HG02885 (cell line): Measurements from ENCODE around the gene PDK4.

Experiments used
- ATAC-seq: cut with Tn5 transposase; IDR thresholded peaks from one replicate; pipeline ENCODE4 v1.9.1; 2021; ENCODE audit warnings: mild to moderate bottlenecking; ENCODE audit not compliant: unreplicated experiment, poor library complexity

Gene PDK4

GRCh38 chr7:95596198-95597063 lies at the start of gene PDK4:
PDK4 (minus strand) TSS chr7:95596516; CDS start chr7:95596293, 223 bp downstream.
- no peak for ATAC-seq

- ATAC-seq = no peak
Measured at GRCh38 chr7:95642173-95642572, 45.9 kb upstream of the PDK4 start.

GRCh38 chr7:95636140-95636940 lies 40.0 kb upstream of the PDK4 start:
- ATAC-seq = no peak

- ATAC-seq = no peak
Measured at GRCh38 chr7:95632609-95633008, 36.3 kb upstream of the PDK4 start.

GRCh38 chr7:95631527-95631926 lies 35.2 kb upstream of the PDK4 start:
- no peak for ATAC-seq

- ATAC-seq = no peak
Measured at GRCh38 chr7:95630702-95631458, 34.6 kb upstream of the PDK4 start.

GRCh38 chr7:95628831-95629439 lies 32.6 kb upstream of the PDK4 start:
- ATAC-seq = no peak

GRCh38 chr7:95623788-95624187 lies 27.5 kb upstream of the PDK4 start:
- no peak for ATAC-seq

- no peak for ATAC-seq
Measured at GRCh38 chr7:95622859-95623258, 26.5 kb upstream of the PDK4 start.

- ATAC-seq = no peak
Measured at GRCh38 chr7:95622001-95622549, 25.8 kb upstream of the PDK4 start.

GRCh38 chr7:95621404-95621803 lies 25.1 kb upstream of the PDK4 start:
- ATAC-seq = no peak

GRCh38 chr7:95620631-95621030 lies 24.3 kb upstream of the PDK4 start:
- ATAC-seq = no peak

- ATAC-seq = no peak
Measured at GRCh38 chr7:95619921-95620320, 23.6 kb upstream of the PDK4 start.

- ATAC-seq = no peak
Measured at GRCh38 chr7:95619517-95619916, 23.2 kb upstream of the PDK4 start.

GRCh38 chr7:95614442-95614940 lies 18.2 kb upstream of the PDK4 start:
- no peak for ATAC-seq

- ATAC-seq = no peak
Measured at GRCh38 chr7:95611224-95611623, 14.9 kb upstream of the PDK4 start.

- no peak for ATAC-seq
Measured at GRCh38 chr7:95609277-95609971, 13.1 kb upstream of the PDK4 start.

- ATAC-seq = peak; percentile 99
Measured at GRCh38 chr7:95608359-95609173, 12.2 kb upstream of the PDK4 start.
